ENCODE measurements around the gene CALML5.

Gene CALML5

DNA sequence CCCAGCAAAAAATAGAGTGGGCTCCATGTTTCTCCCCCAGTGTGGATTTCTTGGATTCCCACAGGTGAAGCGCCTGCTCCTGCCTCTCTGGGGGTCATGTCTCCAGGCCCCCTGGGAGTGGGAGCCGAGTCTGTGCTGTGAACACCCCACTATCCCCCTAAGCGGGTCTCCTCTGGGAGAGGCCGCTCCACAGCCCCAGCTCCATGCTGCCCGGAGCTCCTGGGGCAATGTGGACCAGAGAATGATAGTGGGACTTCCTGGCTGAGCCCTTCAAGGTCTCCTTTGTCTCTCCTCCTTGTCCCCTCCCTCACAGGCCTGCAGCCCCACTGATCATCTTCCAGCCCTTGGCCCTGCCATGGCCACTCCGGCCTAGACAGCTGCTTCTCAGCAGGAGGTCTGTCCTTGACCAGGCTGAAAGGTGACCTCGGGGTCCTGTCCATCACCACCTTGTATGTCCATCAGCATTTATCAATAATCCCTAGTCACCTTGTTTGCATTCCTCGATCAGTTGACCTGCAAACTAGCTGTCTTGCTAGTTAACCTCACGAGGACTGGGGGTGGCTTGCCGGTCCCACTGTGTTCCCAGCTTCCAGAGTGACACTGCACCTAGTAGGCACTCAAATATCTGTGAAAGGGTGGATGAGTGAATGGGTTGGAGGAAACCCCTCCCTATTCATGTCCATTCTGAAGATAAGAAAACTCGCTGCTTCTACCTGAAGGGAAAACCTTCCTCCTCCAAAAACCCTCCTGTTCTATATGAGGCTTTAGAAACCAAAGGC is 24.6 kb upstream of the CALML5 start:
- TF ChIP-seq, protein P1, sequence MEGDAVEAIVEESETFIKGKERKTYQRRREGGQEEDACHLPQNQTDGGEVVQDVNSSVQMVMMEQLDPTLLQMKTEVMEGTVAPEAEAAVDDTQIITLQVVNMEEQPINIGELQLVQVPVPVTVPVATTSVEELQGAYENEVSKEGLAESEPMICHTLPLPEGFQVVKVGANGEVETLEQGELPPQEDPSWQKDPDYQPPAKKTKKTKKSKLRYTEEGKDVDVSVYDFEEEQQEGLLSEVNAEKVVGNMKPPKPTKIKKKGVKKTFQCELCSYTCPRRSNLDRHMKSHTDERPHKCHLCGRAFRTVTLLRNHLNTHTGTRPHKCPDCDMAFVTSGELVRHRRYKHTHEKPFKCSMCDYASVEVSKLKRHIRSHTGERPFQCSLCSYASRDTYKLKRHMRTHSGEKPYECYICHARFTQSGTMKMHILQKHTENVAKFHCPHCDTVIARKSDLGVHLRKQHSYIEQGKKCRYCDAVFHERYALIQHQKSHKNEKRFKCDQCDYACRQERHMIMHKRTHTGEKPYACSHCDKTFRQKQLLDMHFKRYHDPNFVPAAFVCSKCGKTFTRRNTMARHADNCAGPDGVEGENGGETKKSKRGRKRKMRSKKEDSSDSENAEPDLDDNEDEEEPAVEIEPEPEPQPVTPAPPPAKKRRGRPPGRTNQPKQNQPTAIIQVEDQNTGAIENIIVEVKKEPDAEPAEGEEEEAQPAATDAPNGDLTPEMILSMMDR (conservative IDR thresholded peaks at IDR 0.05; ENCODE audit: low read depth, low read length), result no peak
- H3K4me3 ChIP-seq (ENCODE audit: low read depth, low read length), result no peak overlapping the region
- DNase-seq (ENCODE audit: low read depth), result no peak

- no peak overlapping the region for H3K4me3 ChIP-seq (ENCODE audit: low read depth, low read length)
- TF ChIP-seq, protein P1 (conservative IDR thresholded peaks at IDR 0.05; ENCODE audit: low read depth, low read length), result no peak
- DNase-seq (ENCODE audit: low read depth), result no peak
These were observed 23.7 kb upstream of the CALML5 start for GRCh38 chr10:5522913-5523560.

DNA sequence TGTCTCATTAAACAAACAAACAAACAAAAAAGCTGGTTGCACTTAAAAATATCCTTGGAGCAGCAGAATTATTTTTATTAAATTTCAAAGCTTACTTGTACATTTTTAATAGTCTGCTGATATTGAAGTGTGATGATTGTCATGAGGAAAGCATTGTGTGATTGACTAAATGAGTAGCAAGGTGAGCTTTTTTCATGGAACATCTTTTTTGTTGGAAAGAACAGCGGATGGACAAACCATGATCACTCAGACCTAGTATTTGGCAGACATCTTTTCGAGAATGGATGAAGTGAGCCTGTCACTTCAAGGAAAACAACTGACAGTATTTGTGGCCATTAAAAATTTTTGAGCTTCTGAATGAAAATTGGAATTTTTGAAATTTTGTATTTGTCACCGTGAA is 19.7 kb upstream of the CALML5 start:
- TF ChIP-seq, protein P1 (conservative IDR thresholded peaks at IDR 0.05; ENCODE audit: low read depth, low read length), result no peak
- DNase-seq (ENCODE audit: low read depth), result no peak
- no peak overlapping the region for H3K4me3 ChIP-seq (ENCODE audit: low read depth, low read length)

- H3K4me3 ChIP-seq (ENCODE audit: low read depth, low read length), result no peak overlapping the region
- DNase-seq (ENCODE audit: low read depth), result no peak
- TF ChIP-seq, protein P1 (conservative IDR thresholded peaks at IDR 0.05; ENCODE audit: low read depth, low read length), result no peak
These were observed 18.8 kb upstream of the CALML5 start for GRCh38 chr10:5518143-5518542.

DNA sequence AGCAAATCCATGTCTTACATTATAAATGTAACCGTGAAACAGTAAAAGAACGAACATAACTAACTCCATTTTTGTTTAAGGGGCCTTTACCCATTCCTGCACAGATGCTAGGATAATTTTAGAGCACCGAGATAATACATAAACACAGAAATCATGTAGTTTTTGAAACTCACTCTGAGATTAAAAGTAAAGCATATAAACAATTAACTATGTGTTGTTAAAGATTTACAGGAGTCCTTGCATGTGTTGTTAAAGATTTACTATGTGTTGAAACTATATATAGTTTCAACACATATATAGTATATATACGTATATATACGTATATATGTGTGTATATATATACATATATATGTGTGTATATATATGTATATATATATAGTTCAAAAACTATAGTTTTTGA is 18.2 kb upstream of the CALML5 start:
- TF ChIP-seq, protein P1 (conservative IDR thresholded peaks at IDR 0.05; ENCODE audit: low read depth, low read length), result no peak
- no peak for DNase-seq (ENCODE audit: low read depth)
- no peak overlapping the region for H3K4me3 ChIP-seq (ENCODE audit: low read depth, low read length)

DNA sequence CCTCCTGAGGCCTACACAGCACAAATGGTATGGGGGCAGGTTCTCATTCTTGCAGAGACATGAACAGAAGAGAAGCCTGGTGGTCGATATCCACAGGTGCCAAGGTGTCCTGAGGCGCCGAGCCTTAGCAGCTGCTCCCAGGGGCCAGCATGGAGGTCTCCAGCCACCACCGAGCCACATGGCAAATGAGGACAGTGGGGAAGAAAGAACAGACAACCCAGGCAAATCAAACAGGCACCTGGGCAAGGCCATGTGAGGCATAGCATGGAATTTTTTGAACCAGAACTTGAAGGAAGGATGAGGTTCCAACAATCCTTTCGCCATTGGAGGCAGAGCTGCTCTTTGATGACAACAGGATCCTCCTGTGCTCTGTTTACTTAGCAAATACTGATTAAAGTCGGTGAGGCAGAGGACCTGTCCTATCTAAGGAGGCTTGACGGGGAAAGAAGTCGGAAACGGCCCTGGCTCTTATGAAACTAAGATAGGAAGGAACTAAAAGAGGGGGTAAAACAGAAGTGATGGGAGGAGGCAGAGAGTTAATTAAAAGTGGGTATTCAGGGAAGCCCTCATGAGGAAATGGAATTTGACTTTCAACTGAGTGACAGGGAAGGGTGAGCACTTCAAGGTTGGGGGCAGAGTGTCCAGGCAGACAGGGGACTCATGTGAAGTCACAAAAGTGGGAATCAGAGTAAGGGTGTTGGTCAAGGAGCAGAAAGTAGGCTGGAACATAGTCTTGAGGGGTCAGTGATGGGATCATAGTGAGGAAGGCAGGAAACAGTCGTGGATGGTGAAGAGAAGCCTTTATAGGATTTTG is 16.8 kb upstream of the CALML5 start:
- DNase-seq (ENCODE audit: low read depth), result no peak
- H3K4me3 ChIP-seq (ENCODE audit: low read depth, low read length), result no peak overlapping the region
- TF ChIP-seq, protein P1 (conservative IDR thresholded peaks at IDR 0.05; ENCODE audit: low read depth, low read length), result no peak
